NCI-H1694 (cell line): ENCODE measurements around the gene BTBD9.

Experiments used
- DNase-seq: peaks from one replicate; lab custom pipeline; 2025; lab: John Stamatoyannopoulos, UW

Gene BTBD9

GRCh38 chr6:38593998-38594665 is 45.6 kb downstream of the BTBD9 start:
- DNase-seq: no peak

- DNase-seq: no peak
These were observed 46.3 kb downstream of the BTBD9 start for GRCh38 chr6:38593409-38593808.

- no peak for DNase-seq
These were observed 48.3 kb downstream of the BTBD9 start for GRCh38 chr6:38591439-38591838.

- no peak for DNase-seq
These were observed 50.4 kb downstream of the BTBD9 start for GRCh38 chr6:38589367-38589720.

- no peak for DNase-seq
These were observed 50.9 kb downstream of the BTBD9 start for GRCh38 chr6:38588631-38589366.

- no peak for DNase-seq
These were observed 51.9 kb downstream of the BTBD9 start for GRCh38 chr6:38587766-38588362.

- DNase-seq: no peak
These were observed 52.7 kb downstream of the BTBD9 start for GRCh38 chr6:38586992-38587391.

- DNase-seq: no peak
These were observed 55.0 kb downstream of the BTBD9 start for GRCh38 chr6:38584731-38585130.

- no peak for DNase-seq
These were observed 56.2 kb downstream of the BTBD9 start for GRCh38 chr6:38583523-38583922.

GRCh38 chr6:38580030-38580429 is 59.7 kb downstream of the BTBD9 start:
- DNase-seq: no peak

GRCh38 chr6:38579010-38579628 is 60.6 kb downstream of the BTBD9 start:
- no peak for DNase-seq

- no peak for DNase-seq
These were observed 61.7 kb downstream of the BTBD9 start for GRCh38 chr6:38578075-38578474.

- DNase-seq: no peak
These were observed 62.2 kb downstream of the BTBD9 start for GRCh38 chr6:38577492-38577891.

GRCh38 chr6:38573801-38574395 is 65.8 kb downstream of the BTBD9 start:
- DNase-seq: no peak

GRCh38 chr6:38572186-38572813 is 67.4 kb downstream of the BTBD9 start:
- no peak for DNase-seq

GRCh38 chr6:38571721-38572120 is 68.0 kb downstream of the BTBD9 start:
- no peak for DNase-seq

GRCh38 chr6:38570750-38571149 is 69.0 kb downstream of the BTBD9 start:
- DNase-seq: peak; percentile 28

- DNase-seq: peak; percentile 69
These were observed 72.3 kb downstream of the BTBD9 start for GRCh38 chr6:38567436-38567835.

GRCh38 chr6:38566295-38567030 is 73.3 kb downstream of the BTBD9 start:
- DNase-seq: peak; percentile 42

- DNase-seq: no peak
These were observed 75.4 kb downstream of the BTBD9 start for GRCh38 chr6:38564301-38564700.

- peak; percentile 7 for DNase-seq
These were observed 84.1 kb downstream of the BTBD9 start for GRCh38 chr6:38555606-38556005.
